Mucosa of descending colon (tissue), 3 donors: ENCODE data around the gene TGFBI. TPM values are rescaled to one million over a fixed set of nuclear protein-coding genes. Genes with fewer than 3 reads are reported as not detected.

Source experiments
- ATAC-seq: fragments of 200-7000 bp; cut with Tn5 transposase; one replicate; pipeline ENCODE4 v1.9.1; 2020; ENCODE audit warnings: mild to moderate bottlenecking, moderate library complexity
- DNase-seq, 3 donors: peaks; one replicate each; pipeline ENCODE4 v3.0.0-alpha.2; 2020
- H3K36me3 ChIP-seq: fragments of 200-600 bp; one replicate; pipeline ENCODE4 v1.8.0; 2021; ENCODE audit warnings: low read depth, mild to moderate bottlenecking
- H3K4me1 ChIP-seq: fragments of 200-600 bp; one replicate; pipeline ENCODE4 v1.8.0; 2021; ENCODE audit warnings: low read depth, mild to moderate bottlenecking
- H3K4me3 ChIP-seq: fragments of 200-600 bp; one replicate; pipeline ENCODE4 v1.8.0; 2021; ENCODE audit warnings: mild to moderate bottlenecking
- H3K9me3 ChIP-seq: fragments of 200-600 bp; one replicate; pipeline ENCODE4 v1.8.0; 2021; ENCODE audit warnings: mild to moderate bottlenecking
- intact Hi-C, 2 donors: fragments of 100-400 bp; cut with DNase I in 1 of 2; cut with micrococcal nuclease in 1 of 2; formaldehyde crosslinking; loops; one replicate each; pipeline versions ENCODE4 v1.11.0 to v1.11.1; 2022; cut with DNase I, micrococcal nuclease
- total RNA-seq, 3 donors: library from RNA; stranded (reverse); fragmentation: NEBNext Ultra II Directional in 2 of 3; extraction: Animal tissue kit (Norgen Biotek cat#: 25700) in 2 of 3; gene quantifications; one replicate each; pipeline versions ENCODE4 v1.2.1 to v1.2.4, GENCODE V29; 2021 to 2023
- TF ChIP-seq, protein P1 (sequence below): fragments of 200-600 bp; IDR thresholded peaks from one replicate; pipeline ENCODE4 v1.8.0; 2022; ENCODE audit warnings: antibody characterized with exemption, mild to moderate bottlenecking
- donor health status: DM: no; HTN: no; CAD: no; lungs with moderate emphysema.
- donor health status: DM: no; HTN: no; CAD: no.
- donor health status: DM: no; HTN: yes; CAD: no.

The TGFBI gene
- total RNA-seq, 3 donors from 2014 or later, result 26.8 to 77.1 (median 47.0) TPM

- DNase-seq, result peak in 1 of 3 donors; percentile 33
- H3K4me1 ChIP-seq, result no peaks in the 10 kb centered on the region
- intact Hi-C loops, result loop anchor here (5.0 to 10.0 kb wide), 4 partner anchors 117 to 180 kb away; no protein-coding TSS in a partner anchor
- no peaks in the 10 kb centered on the region for H3K36me3 ChIP-seq
- no peaks in the 10 kb centered on the region for H3K9me3 ChIP-seq
- TF ChIP-seq, protein P1, sequence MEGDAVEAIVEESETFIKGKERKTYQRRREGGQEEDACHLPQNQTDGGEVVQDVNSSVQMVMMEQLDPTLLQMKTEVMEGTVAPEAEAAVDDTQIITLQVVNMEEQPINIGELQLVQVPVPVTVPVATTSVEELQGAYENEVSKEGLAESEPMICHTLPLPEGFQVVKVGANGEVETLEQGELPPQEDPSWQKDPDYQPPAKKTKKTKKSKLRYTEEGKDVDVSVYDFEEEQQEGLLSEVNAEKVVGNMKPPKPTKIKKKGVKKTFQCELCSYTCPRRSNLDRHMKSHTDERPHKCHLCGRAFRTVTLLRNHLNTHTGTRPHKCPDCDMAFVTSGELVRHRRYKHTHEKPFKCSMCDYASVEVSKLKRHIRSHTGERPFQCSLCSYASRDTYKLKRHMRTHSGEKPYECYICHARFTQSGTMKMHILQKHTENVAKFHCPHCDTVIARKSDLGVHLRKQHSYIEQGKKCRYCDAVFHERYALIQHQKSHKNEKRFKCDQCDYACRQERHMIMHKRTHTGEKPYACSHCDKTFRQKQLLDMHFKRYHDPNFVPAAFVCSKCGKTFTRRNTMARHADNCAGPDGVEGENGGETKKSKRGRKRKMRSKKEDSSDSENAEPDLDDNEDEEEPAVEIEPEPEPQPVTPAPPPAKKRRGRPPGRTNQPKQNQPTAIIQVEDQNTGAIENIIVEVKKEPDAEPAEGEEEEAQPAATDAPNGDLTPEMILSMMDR, result no peak
- peak; percentile 36 for ATAC-seq
- no peak overlapping the region for H3K4me3 ChIP-seq
Observed at GRCh38 chr5:136064510-136064909, 35.7 kb downstream of the TGFBI start.

DNA sequence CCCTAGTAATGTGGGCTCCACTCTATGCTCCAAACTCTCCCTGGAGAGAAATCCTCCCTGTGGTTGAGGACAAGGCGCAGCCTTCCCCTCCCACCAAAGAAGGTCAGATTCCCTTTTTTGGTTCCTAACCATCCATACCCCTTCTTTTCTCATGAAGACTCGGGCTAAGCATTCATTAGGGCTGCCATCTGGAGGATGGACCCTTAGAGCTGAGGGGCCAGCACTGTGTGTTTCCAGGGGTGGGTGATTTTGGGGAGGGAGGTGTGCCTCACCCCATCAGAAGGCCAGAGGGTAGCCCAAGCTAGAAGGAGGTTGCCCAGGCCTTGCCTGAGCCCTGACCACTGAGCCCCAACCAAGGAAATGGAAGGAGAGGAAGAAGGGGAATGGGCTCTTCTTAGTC, 36.8 kb downstream of the TGFBI start:
- ATAC-seq, result no peak
- no peaks in the 10 kb centered on the region for H3K9me3 ChIP-seq
- intact Hi-C loops, result loop anchor here in 1 of 2 donors (10.0 kb wide), 2 partner anchors 121 to 181 kb away; no protein-coding TSS in a partner anchor
- no peak for DNase-seq
- TF ChIP-seq, protein P1, result no peak
- no peaks in the 10 kb centered on the region for H3K36me3 ChIP-seq
- no peak overlapping the region for H3K4me3 ChIP-seq
- no peaks in the 10 kb centered on the region for H3K4me1 ChIP-seq

GRCh38 chr5:136066661-136067271, 38.0 kb downstream of the TGFBI start:
- Histone ChIP-seq H3K9me3 (no peaks in the 10 kb centered on the region), H3K4me3 (no peak overlapping the region), H3K36me3 (no peaks in the 10 kb centered on the region), H3K4me1 (no peaks in the 10 kb centered on the region)
- peak in 2 of 3 donors; percentile 33 to 47 for DNase-seq
- peak; percentile 66 for ATAC-seq
- TF ChIP-seq, protein P1, result no peak
- intact Hi-C loops, result loop anchor here in 1 of 2 donors (10.0 kb wide), 2 partner anchors 122 to 182 kb away; no protein-coding TSS in a partner anchor

DNA sequence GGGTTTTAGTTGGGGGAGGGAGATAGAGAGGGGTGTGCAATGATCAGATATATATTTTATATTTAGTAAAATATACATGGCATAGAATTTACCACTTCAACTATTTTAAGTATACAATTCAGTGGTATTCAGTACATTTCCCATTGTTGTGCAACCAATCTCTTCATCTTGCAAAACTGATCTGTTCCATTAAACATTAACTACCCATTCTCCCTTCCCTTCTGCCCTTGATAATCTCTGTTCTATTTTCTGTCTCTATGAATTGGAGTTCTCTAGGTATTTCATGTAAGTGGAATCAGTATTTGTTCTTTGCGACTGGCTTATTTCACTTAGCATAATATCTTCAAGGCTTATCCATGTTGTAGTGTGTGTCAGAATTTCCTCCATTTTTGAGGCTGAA, 38.6 kb downstream of the TGFBI start:
- intact Hi-C loops, result loop anchor here in 1 of 2 donors (10.0 kb wide), 2 partner anchors 123 to 183 kb away; no protein-coding TSS in a partner anchor

DNA sequence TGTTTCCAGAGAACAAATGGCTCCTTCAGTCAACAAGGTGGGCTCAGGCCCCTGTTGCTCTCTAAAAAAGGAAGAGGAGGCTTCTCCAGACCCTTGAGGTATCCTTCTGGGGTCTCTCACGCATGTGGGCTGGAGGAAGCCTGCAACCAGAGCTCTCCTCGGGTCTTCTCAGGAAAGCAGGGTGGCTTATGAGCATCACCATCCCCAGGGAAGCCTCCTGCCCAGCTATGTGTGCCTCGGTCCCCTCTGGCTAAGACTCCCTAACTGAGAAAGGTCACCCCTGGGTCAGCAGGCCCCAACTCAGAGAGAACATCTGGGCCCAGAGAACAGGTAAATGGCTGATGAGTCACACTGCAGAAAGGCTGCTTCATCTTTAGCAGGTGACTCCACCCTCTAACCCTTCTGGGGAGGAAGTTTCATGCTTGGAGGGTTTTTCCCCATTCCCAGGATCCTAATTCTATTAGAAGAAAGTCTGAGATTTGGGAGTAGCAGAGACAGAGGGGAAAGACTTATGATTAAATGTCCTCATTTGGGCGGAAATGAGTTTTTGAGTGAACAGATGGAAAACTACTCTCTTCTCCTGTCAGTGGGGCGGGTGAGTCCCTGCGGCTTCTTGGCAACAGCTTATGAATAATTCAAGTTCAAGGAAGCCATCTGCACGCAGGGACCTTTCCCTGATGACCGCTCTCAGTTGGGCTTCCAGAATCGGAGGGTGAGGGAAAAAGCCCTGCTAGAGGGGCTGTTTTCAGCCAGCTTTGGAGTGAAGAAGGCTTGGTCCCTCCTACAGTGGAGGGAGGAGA, 41.9 kb downstream of the TGFBI start:
- TF ChIP-seq, protein P1, result no peak
- Histone ChIP-seq H3K36me3 (no peaks in the 10 kb centered on the region), H3K9me3 (no peaks in the 10 kb centered on the region), H3K4me1 (no peaks in the 10 kb centered on the region), H3K4me3 (no peak overlapping the region)
- peak; percentile 65 for ATAC-seq
- no peak for DNase-seq
- intact Hi-C loops, result no loop called here

More for the DNA sequence above, 38.6 kb downstream of the TGFBI start:
- Histone ChIP-seq H3K9me3 (no peaks in the 10 kb centered on the region), H3K4me1 (no peaks in the 10 kb centered on the region), H3K4me3 (no peak overlapping the region), H3K36me3 (no peaks in the 10 kb centered on the region)
- no peak for DNase-seq
- peak; percentile 18 for ATAC-seq
- TF ChIP-seq, protein P1, result no peak
